Adrenal gland (tissue), 12 donors: ENCODE results near the gene ADORA1. TPM values are rescaled to one million over a fixed set of nuclear protein-coding genes. Genes with fewer than 3 reads are reported as not detected.

Experiments used
- DNase-seq, 7 donors: peaks; one replicate each; pipeline ENCODE4 v3.0.0-alpha.2; 2019 to 2020
- H3K27ac ChIP-seq, 5 donors: fragments of 200-600 bp; sonication (generic) in 4 of 5; 1 replicate in 3 of 5; 2 replicates in 2 of 5; pipeline versions ENCODE4 v1.5.1 to v1.8.0; 2016 to 2020; ENCODE audit warnings: mild to moderate bottlenecking in 1 of 5
- H3K27me3 ChIP-seq: fragments of 200-600 bp; 2 replicates; pipeline ENCODE4 v1.8.0; 2021
- H3K36me3 ChIP-seq, 2 donors: fragments of 200-600 bp; replicated peaks in 1 of 2; 1 replicate in 1 of 2; 2 replicates in 1 of 2; pipeline versions ENCODE4 v1.5.1 to v1.8.0; 2018 to 2022
- H3K4me1 ChIP-seq, 2 donors: fragments of 200-600 bp; replicated peaks in 1 of 2; 1 replicate in 1 of 2; 2 replicates in 1 of 2; pipeline versions ENCODE4 v1.5.1 to v1.8.0; 2018 to 2021
- H3K4me3 ChIP-seq, 4 donors: fragments of 200-600 bp; sonication (generic) in 3 of 4; one replicate each; pipeline ENCODE4 v1.5.1; 2016 to 2018
- H3K9me3 ChIP-seq, 3 donors: fragments of 200-600 bp; sonication (generic) in 1 of 3; replicated peaks in 1 of 3; 1 replicate in 2 of 3; 2 replicates in 1 of 3; pipeline versions ENCODE4 v1.5.1 to v1.8.0; 2016 to 2021
- CTCF ChIP-seq, 6 experiments: fragments of 450-650 bp in 4 of 6; fragments of 200-600 bp in 2 of 6; sonication (generic) in 1 of 6; IDR thresholded peaks; 1 replicate in 5 of 6; 2 replicates in 1 of 6; pipeline versions ENCODE4 v1.5.1 to v1.8.0; 2016 to 2021; ENCODE audit warnings: antibody characterized with exemption in 6 of 6, mild to moderate bottlenecking in 2 of 6, moderate library complexity in 1 of 6
- POLR2A ChIP-seq, 2 donors: fragments of 450-650 bp; IDR thresholded peaks; one replicate each; pipeline ENCODE4 v1.6.1; 2017; ENCODE audit warnings: antibody characterized with exemption in 2 of 2, mild to moderate bottlenecking in 2 of 2, moderate library complexity in 1 of 2
- WGBS, 4 donors: extraction: QIAGEN DNeasy Blood & Tissue Kit in 2 of 4; methylation state at CpG; one replicate each; pipeline versions ENCODE4 v1.1.5 to v1.1.7; 2013 to 2017; 5-methylcytosine and 5-hydroxymethylcytosine counted together
- intact Hi-C, 2 donors: fragments of 100-400 bp; cut with DNase I; formaldehyde crosslinking; loops; one replicate each; pipeline versions ENCODE4 v1.14.1 to v1.15.0; 2022 to 2023
- polyA plus RNA-seq, 3 donors: library from polyadenylated mRNA; stranded (reverse); fragments of 200-250 nt in 2 of 3; fragments of 350-450 nt in 1 of 3; fragmentation: Illumina TruSeq in 1 of 3; extraction: RNeasy Lipid Tissue Mini Kit (QIAGEN cat#74804) in 1 of 3; gene quantifications; one replicate each; pipeline ENCODE4 v1.2.3, GENCODE V29; 2013 to 2014
- total RNA-seq, 9 donors: library from RNA; depleted of rRNA in 4 of 9; stranded (reverse); fragments of >200 nt in 4 of 9; fragments of 120-200 nt in 1 of 9; fragmentation: NEBNext Ultra II Directional in 1 of 9; extraction: Animal tissue kit (Norgen Biotek cat#: 25700) in 1 of 9; gene quantifications; one replicate each; pipeline versions ENCODE4 v1.1.0 to v1.2.4, GENCODE V29; 2013 to 2023
- donor health status: healthy with polysubstance abuse.
- donor health status: Bipolar disorder and iron deficiency.
- donor health status: DM: yes; HTN: yes; CAD: no.
- donor health status: DM: no; HTN: no; CAD: no.
- donor health status: DM: no; HTN: no; CAD: no.
- donor health status: DM: yes; HTN: yes; CAD: no.

ADORA1 gene
- total and polyA plus RNA-seq, 12 donors: 0.14 to 1.7 (median 0.59) TPM

GRCh38 chr1:203213126-203213525 lies 85.6 kb downstream of the ADORA1 start:
- Histone ChIP-seq H3K27me3 (peaks cover 6% of the 10 kb centered on the region), H3K9me3 (no peaks in the 10 kb centered on the region), H3K4me3 (no peak overlapping the region), H3K4me1 (no peaks in the 10 kb centered on the region), H3K27ac (no peak overlapping the region), H3K36me3 (no peaks in the 10 kb centered on the region)
- 64 to 88% (median 73%) methylated on average over 6 of the region's 6 CpGs for WGBS, 4 donors
- TF ChIP-seq CTCF (IDR thresholded peaks at IDR 0.05) (no peak), POLR2A (IDR thresholded peaks at IDR 0.05) (no peak)
- no peak for DNase-seq
- intact Hi-C loops: no loop called here

GRCh38 chr1:203214871-203215270 lies 87.3 kb downstream of the ADORA1 start:
- Histone ChIP-seq H3K36me3 (no peaks in the 10 kb centered on the region), H3K9me3 (no peaks in the 10 kb centered on the region), H3K4me1 (no peaks in the 10 kb centered on the region), H3K27me3 (peaks cover 6% of the 10 kb centered on the region), H3K4me3 (no peak overlapping the region), H3K27ac (no peak overlapping the region)
- no peak for DNase-seq
- WGBS, 4 donors: 79 to 83% (median 81%) methylated on average over 7 of the region's 7 CpGs
- intact Hi-C loops: loop anchor here in 1 of 2 donors (5.0 kb wide), 2 partner anchors 98 to 178 kb away; no protein-coding TSS in a partner anchor
- TF ChIP-seq CTCF (IDR thresholded peaks at IDR 0.05) (no peak), POLR2A (IDR thresholded peaks at IDR 0.05) (no peak)

- TF ChIP-seq CTCF (IDR thresholded peaks at IDR 0.05): no peak
- TF ChIP-seq POLR2A (IDR thresholded peaks at IDR 0.05): no peak
- no peak overlapping the region for H3K4me3 ChIP-seq
- intact Hi-C loops: loop anchor here in 1 of 2 donors (5.0 kb wide), 2 partner anchors 98 to 178 kb away; no protein-coding TSS in a partner anchor
- WGBS, 4 donors: 61 to 70% (median 67%) methylated on average over 9 of the region's 9 CpGs
- no peak for DNase-seq
- no peak overlapping the region for H3K27ac ChIP-seq
- no peaks in the 10 kb centered on the region for H3K9me3 ChIP-seq
- H3K27me3 ChIP-seq: peaks cover 6% of the 10 kb centered on the region
- no peaks in the 10 kb centered on the region for H3K36me3 ChIP-seq
- no peaks in the 10 kb centered on the region for H3K4me1 ChIP-seq
These were observed 88.0 kb downstream of the ADORA1 start for GRCh38 chr1:203215573-203215972.

GRCh38 chr1:203216274-203217138 lies 89.0 kb downstream of the ADORA1 start:
- intact Hi-C loops: loop anchor here (2.0 to 5.0 kb wide), 4 partner anchors 98 to 179 kb away; no protein-coding TSS in a partner anchor
- 24 to 37% (median 32%) methylated on average over 16 to 19 of the region's 19 CpGs for WGBS, 4 donors
- TF ChIP-seq CTCF (IDR thresholded peaks at IDR 0.05) (peak; percentile 62 to 82 (median 75)), POLR2A (IDR thresholded peaks at IDR 0.05) (no peak)
- H3K4me1 ChIP-seq: no peaks in the 10 kb centered on the region
- no peak overlapping the region for H3K27ac ChIP-seq
- peak; percentile 30 to 78 (median 66) for DNase-seq
- no peak overlapping the region for H3K4me3 ChIP-seq
- H3K36me3 ChIP-seq: no peaks in the 10 kb centered on the region
- no peaks in the 10 kb centered on the region for H3K9me3 ChIP-seq
- H3K27me3 ChIP-seq: peaks cover 6% of the 10 kb centered on the region

Other genes with a start within 250 kb of the ADORA1 start
- gene RABIF, start 238.6 kb upstream of the ADORA1 start, total RNA-seq: 10 to 100 TPM in 1 of 9 donors, 1 to 10 TPM in 8; 3.1 to 10.6 (median 6.9) TPM
- gene RABIF, start 238.6 kb upstream of the ADORA1 start, polyA plus RNA-seq: 1 to 10 TPM; 3.6 to 10.0 (median 3.8) TPM
- 10 to 100 TPM; 21.9 to 41.9 (median 26.9) TPM for gene KLHL12, start 200.5 kb upstream of the ADORA1 start, total RNA-seq
- 10 to 100 TPM; 12.2 to 30.6 (median 14.7) TPM for gene KLHL12, start 200.5 kb upstream of the ADORA1 start, polyA plus RNA-seq
- gene ADIPOR1, start 169.4 kb upstream of the ADORA1 start, total RNA-seq: 100 to 1,000 TPM in 5 of 9 donors, 10 to 100 TPM in 4; 80.5 to 143 (median 105) TPM
- 100 to 1,000 TPM in 1 of 3 donors, 10 to 100 TPM in 2; 57.0 to 130 (median 68.7) TPM for gene ADIPOR1, start 169.4 kb upstream of the ADORA1 start, polyA plus RNA-seq
- gene CYB5R1, start 160.5 kb upstream of the ADORA1 start, total RNA-seq: 100 to 1,000 TPM in 4 of 9 donors, 10 to 100 TPM in 5; 83.0 to 247 (median 95.6) TPM
- 10 to 100 TPM; 41.4 to 97.5 (median 45.0) TPM for gene CYB5R1, start 160.5 kb upstream of the ADORA1 start, polyA plus RNA-seq
- gene TMEM183A, start 120.4 kb upstream of the ADORA1 start, total RNA-seq: 10 to 100 TPM; 44.3 to 67.2 (median 53.0) TPM
- 10 to 100 TPM; 23.4 to 57.0 (median 24.4) TPM for gene TMEM183A, start 120.4 kb upstream of the ADORA1 start, polyA plus RNA-seq
- 1 to 10 TPM in 1 of 9 donors, under 1 TPM in 8; 0.12 to 2.9 (median 0.42) TPM for gene PPFIA4, start 101.2 kb upstream of the ADORA1 start, total RNA-seq
- 1 to 10 TPM in 1 of 3 donors, under 1 TPM in 2; 0.46 to 2.6 (median 0.54) TPM for gene PPFIA4, start 101.2 kb upstream of the ADORA1 start, polyA plus RNA-seq
- under 1 TPM in 1 of 9 donors, not detected in 8; 0.11 TPM for gene MYOG, start 41.7 kb upstream of the ADORA1 start, total RNA-seq
- gene MYOG, start 41.7 kb upstream of the ADORA1 start, polyA plus RNA-seq: not detected
- gene MYBPH, start 48.1 kb downstream of the ADORA1 start, total RNA-seq: not detected
- under 1 TPM in 1 of 3 donors, not detected in 2; 0.64 TPM for gene MYBPH, start 48.1 kb downstream of the ADORA1 start, polyA plus RNA-seq
- gene CHI3L1, start 59.0 kb downstream of the ADORA1 start, total RNA-seq: 1 to 10 TPM in 3 of 9 donors, under 1 TPM in 6; 0.11 to 2.0 (median 0.65) TPM
- gene CHI3L1, start 59.0 kb downstream of the ADORA1 start, polyA plus RNA-seq: 10 to 100 TPM in 1 of 3 donors, 1 to 10 TPM in 1, under 1 TPM in 1; 0.53 to 19.1 (median 5.3) TPM
- 1 to 10 TPM in 2 of 9 donors, under 1 TPM in 6, not detected in 1; 0.14 to 2.9 (median 0.55) TPM for gene CHIT1, start 101.9 kb downstream of the ADORA1 start, total RNA-seq
- 1 to 10 TPM in 2 of 3 donors, under 1 TPM in 1; 0.13 to 6.5 (median 1.1) TPM for gene CHIT1, start 101.9 kb downstream of the ADORA1 start, polyA plus RNA-seq
- gene BTG2, start 177.8 kb downstream of the ADORA1 start, total RNA-seq: 100 to 1,000 TPM in 2 of 9 donors, 10 to 100 TPM in 7; 11.4 to 175 (median 65.2) TPM
- gene BTG2, start 177.8 kb downstream of the ADORA1 start, polyA plus RNA-seq: 10 to 100 TPM; 16.6 to 58.8 (median 24.0) TPM
- 100 to 1,000 TPM in 1 of 9 donors, 10 to 100 TPM in 7, 1 to 10 TPM in 1; 6.6 to 231 (median 20.1) TPM for gene FMOD, start 223.4 kb downstream of the ADORA1 start, total RNA-seq
- gene FMOD, start 223.4 kb downstream of the ADORA1 start, polyA plus RNA-seq: 10 to 100 TPM; 12.1 to 19.2 (median 17.2) TPM